Stimulated activated CD8-positive, alpha-beta memory T cell treated with anti-CD3 and anti-CD28 coated beads, Interleukin-15, amount 100 ng/mL, for 4 hours (primary cell): ENCODE data around the gene STAC2.
"Not testable (repeated sequence)": the region's sequence is repeated elsewhere in the genome, so short reads cannot be mapped to it uniquely, and the experiment has no call there.

Source experiments
- DNase-seq, 2 donors: peaks; one replicate each; pipeline ENCODE4 v3.0.0-alpha.2; 2020; ENCODE audit warnings: low read depth in 2 of 2

The STAC2 gene

GRCh38 chr17:39187152-39187830 lies 38.5 kb downstream of the STAC2 start:
- no peak for DNase-seq

- DNase-seq, result no peak
These were observed 39.2 kb downstream of the STAC2 start for GRCh38 chr17:39186481-39187002.

- DNase-seq, result no peak
These were observed 42.0 kb downstream of the STAC2 start for GRCh38 chr17:39183720-39184119.

GRCh38 chr17:39183045-39183444 lies 42.7 kb downstream of the STAC2 start:
- DNase-seq, result no peak

- no peak for DNase-seq
These were observed 44.4 kb downstream of the STAC2 start for GRCh38 chr17:39181303-39181702.

GRCh38 chr17:39178536-39178935 lies 47.2 kb downstream of the STAC2 start:
- DNase-seq, result no peak

GRCh38 chr17:39177256-39177655 lies 48.5 kb downstream of the STAC2 start:
- no peak for DNase-seq

GRCh38 chr17:39175695-39176093 lies 50.1 kb downstream of the STAC2 start:
- DNase-seq, result no peak

GRCh38 chr17:39174920-39175694 lies 50.6 kb downstream of the STAC2 start:
- peak in 1 of 2 donors; percentile 54 for DNase-seq

GRCh38 chr17:39173526-39174274 lies 52.0 kb downstream of the STAC2 start:
- DNase-seq, result no peak

- DNase-seq, result no peak
These were observed 52.7 kb downstream of the STAC2 start for GRCh38 chr17:39173080-39173479.

GRCh38 chr17:39171933-39172332 lies 53.8 kb downstream of the STAC2 start:
- DNase-seq, result no peak

GRCh38 chr17:39170558-39170957 lies 55.2 kb downstream of the STAC2 start:
- DNase-seq, result no peak

- DNase-seq, result no peak
These were observed 55.6 kb downstream of the STAC2 start for GRCh38 chr17:39170109-39170508.

- DNase-seq, result no peak
These were observed 56.2 kb downstream of the STAC2 start for GRCh38 chr17:39169518-39169917.

GRCh38 chr17:39169101-39169500 lies 56.6 kb downstream of the STAC2 start:
- DNase-seq, result no peak

GRCh38 chr17:39168503-39168902 lies 57.2 kb downstream of the STAC2 start:
- not testable (repeated sequence) for DNase-seq

GRCh38 chr17:39167476-39167875 lies 58.3 kb downstream of the STAC2 start:
- DNase-seq, result no peak

GRCh38 chr17:39166437-39167335 lies 59.1 kb downstream of the STAC2 start:
- DNase-seq, result no peak

- DNase-seq, result no peak
These were observed 59.9 kb downstream of the STAC2 start, which contains the start of gene ARL5C for GRCh38 chr17:39165841-39166349. Gene ARL5C, minus strand, starts transcription at chr17:39166161. Its CDS starts 401 bp downstream, at chr17:39165760.
